GM18502 (cell line): ENCODE results near the gene FAM98C.
"Not testable (repeated sequence)": the region's sequence is repeated elsewhere in the genome, so short reads cannot be mapped to it uniquely, and the experiment has no call there.

Source experiments
- ATAC-seq: cut with Tn5 transposase; IDR thresholded peaks from one replicate; pipeline ENCODE4 v1.9.1; 2021; ENCODE audit warnings: mild to moderate bottlenecking; ENCODE audit not compliant: unreplicated experiment, poor library complexity

Gene FAM98C

GRCh38 chr19:38392707-38393308 is 10.1 kb upstream of the FAM98C start:
- ATAC-seq: no peak

- no peak for ATAC-seq
Measured at GRCh38 chr19:38394488-38394887, 8.4 kb upstream of the FAM98C start.

GRCh38 chr19:38395381-38396114 is 7.3 kb upstream of the FAM98C start:
- no peak for ATAC-seq

- ATAC-seq: no peak
Measured at GRCh38 chr19:38399081-38399480, 3.8 kb upstream of the FAM98C start.

GRCh38 chr19:38399537-38399936 is 3.4 kb upstream of the FAM98C start:
- no peak for ATAC-seq

GRCh38 chr19:38400361-38400760 is 2.5 kb upstream of the FAM98C start:
- ATAC-seq: no peak

- no peak for ATAC-seq
Measured at GRCh38 chr19:38401148-38401547, 1.7 kb upstream of the FAM98C start.

GRCh38 chr19:38402623-38402966 is 298 bp upstream of the FAM98C start:
- ATAC-seq: no peak

GRCh38 chr19:38404858-38405257 is 2.0 kb downstream of the FAM98C start:
- ATAC-seq: no peak

GRCh38 chr19:38405276-38405675 is 2.4 kb downstream of the FAM98C start:
- no peak for ATAC-seq

GRCh38 chr19:38409631-38410133 is 6.8 kb downstream of the FAM98C start:
- ATAC-seq: no peak

GRCh38 chr19:38410407-38410806 is 7.5 kb downstream of the FAM98C start:
- not testable (repeated sequence) for ATAC-seq

- ATAC-seq: no peak
Measured at GRCh38 chr19:38411041-38411712, 8.3 kb downstream of the FAM98C start.

- not testable (repeated sequence) for ATAC-seq
Measured at GRCh38 chr19:38411898-38412297, 9.0 kb downstream of the FAM98C start.

GRCh38 chr19:38412491-38412890 is 9.6 kb downstream of the FAM98C start:
- ATAC-seq: no peak

- ATAC-seq: no peak
Measured at GRCh38 chr19:38412961-38413360, 10.1 kb downstream of the FAM98C start.

GRCh38 chr19:38413416-38413815 is 10.5 kb downstream of the FAM98C start:
- no peak for ATAC-seq

- no peak for ATAC-seq
Measured at GRCh38 chr19:38417146-38417543, 14.3 kb downstream of the FAM98C start.

GRCh38 chr19:38417544-38418506 is 14.9 kb downstream of the FAM98C start:
- no peak for ATAC-seq

- no peak for ATAC-seq
Measured at GRCh38 chr19:38420935-38421334, 18.0 kb downstream of the FAM98C start.
